GM19455 (cell line): ENCODE measurements around the gene ZNF322.

ENCODE experiments used
- ATAC-seq: cut with Tn5 transposase; IDR thresholded peaks from one replicate; pipeline ENCODE4 v1.9.1; 2021; ENCODE audit not compliant: unreplicated experiment

ZNF322 gene

DNA sequence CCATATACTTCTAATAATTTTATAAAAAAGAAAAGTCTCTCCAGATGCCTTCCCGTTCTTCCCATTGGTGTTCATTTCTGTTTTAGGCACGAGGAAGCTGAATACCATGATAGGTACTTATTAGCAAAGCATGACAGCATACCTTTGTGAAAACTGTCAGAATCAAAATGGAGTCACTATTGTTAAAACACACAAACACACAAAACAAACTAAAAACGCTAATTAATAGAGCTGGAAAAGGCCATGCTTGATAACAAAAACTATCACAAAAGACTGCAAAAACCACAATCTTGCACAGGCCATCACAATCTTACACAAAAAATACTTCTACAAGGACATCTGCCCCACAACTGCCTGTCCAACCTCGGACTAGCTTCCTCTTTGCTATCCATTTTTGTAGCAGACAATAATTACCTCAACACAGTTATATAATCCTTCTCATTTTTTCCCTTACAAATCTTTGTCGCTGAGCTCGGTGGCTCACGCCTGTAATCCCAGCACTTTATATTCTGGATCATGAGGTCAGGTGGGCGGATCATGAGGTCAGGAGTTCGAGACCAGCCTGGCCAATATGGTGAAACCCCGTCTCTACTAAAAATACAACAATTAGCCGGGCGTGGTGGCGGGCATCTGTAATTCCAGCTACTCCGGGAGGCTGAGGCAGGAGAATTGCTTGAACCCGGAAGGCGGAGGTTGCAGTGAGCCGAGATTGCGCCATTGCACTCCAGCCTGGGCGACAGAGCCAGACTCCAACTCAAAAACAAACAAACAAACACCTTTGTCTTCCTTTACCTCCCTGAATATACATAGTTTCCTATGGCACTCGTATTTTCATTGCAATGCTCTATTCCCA, 66.0 kb downstream of the ZNF322 start:
- no peak for ATAC-seq

DNA sequence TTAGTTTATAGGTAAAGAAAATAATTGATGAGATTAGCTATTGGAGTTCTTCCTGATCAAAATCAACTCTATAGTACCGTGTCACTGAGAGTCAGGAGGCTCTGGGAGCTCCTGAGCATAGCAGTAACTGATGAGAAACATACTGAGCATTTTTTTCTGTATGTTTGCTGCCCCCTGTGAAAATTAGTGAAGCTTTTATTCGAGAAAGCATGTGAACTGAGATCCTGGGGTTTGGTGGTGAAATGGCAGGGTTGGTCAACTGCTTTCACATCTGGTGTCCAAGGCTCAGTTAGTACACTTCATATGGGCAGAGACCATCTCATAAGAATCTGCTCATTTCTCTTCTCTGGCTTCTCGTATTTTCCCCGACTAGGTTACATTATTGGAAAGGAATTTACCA, 66.9 kb downstream of the ZNF322 start:
- no peak for ATAC-seq

DNA sequence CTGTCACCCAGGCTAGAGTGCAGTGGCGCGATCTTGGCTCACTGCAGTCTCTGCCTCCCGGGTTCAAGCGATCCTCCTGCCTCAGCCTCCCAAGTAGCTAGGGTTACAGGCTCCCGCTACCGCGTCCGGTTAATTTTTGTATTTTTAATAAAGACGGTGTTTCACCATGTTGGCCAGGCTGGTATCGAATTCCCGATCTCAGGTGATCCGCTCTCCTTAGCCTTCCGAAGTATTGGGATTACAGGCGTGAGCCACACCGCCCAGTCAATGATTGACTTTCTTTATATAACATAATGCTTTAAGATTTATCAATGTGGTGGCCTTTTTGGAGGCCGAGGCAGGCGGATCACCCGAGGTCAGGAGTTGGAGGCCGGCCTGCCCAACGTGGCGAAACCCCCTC, 70.6 kb downstream of the ZNF322 start:
- no peak for ATAC-seq
